H1 (cell line): Measurements from ENCODE around the gene LSM11.

Source experiments
- RFX5 ChIP-seq: IDR thresholded peaks from 2 replicates; pipeline ENCODE4 v1.6.1; 2011; ENCODE audit warnings: low read depth, low read length, improper control_type of control experiment, borderline replicate concordance
- SIN3A ChIP-seq, 2 experiments: IDR thresholded peaks in 1 of 2; conservative IDR thresholded peaks in 1 of 2; 2 replicates each; pipeline ENCODE4 v1.6.1; 2011 to 2012; ENCODE audit warnings: low read length in 2 of 2, improper control_type of control experiment in 1 of 2, low read depth in 1 of 2, mild to moderate bottlenecking in 1 of 2
- SP4 ChIP-seq: IDR thresholded peaks from 2 replicates; pipeline ENCODE4 v1.6.1; 2012; ENCODE audit warnings: low read length, inconsistent platforms
- TF ChIP-seq, protein P1 (sequence below): IDR thresholded peaks from 2 replicates; pipeline ENCODE4 v1.6.1; 2011; ENCODE audit warnings: low read length, improper control_type of control experiment

DNA sequence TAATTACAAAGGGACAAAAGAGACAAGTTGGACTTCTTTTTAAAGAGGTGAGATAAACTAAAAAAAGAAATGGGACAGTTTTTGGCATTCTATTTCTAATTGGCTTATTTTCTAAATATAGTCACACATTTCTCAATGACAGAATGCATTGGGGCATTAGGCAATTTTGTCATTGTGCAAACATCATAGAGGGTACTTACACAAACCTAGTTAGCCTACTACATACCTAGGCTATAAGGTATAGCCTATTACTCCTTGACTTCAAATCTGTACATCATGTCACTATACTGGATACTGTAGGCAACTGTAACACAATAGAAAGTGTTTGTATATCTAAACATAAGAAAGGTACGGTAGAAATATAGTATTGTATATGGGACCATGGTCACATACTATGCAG, 56.1 kb downstream of the LSM11 start:
- TF ChIP-seq, protein P1, sequence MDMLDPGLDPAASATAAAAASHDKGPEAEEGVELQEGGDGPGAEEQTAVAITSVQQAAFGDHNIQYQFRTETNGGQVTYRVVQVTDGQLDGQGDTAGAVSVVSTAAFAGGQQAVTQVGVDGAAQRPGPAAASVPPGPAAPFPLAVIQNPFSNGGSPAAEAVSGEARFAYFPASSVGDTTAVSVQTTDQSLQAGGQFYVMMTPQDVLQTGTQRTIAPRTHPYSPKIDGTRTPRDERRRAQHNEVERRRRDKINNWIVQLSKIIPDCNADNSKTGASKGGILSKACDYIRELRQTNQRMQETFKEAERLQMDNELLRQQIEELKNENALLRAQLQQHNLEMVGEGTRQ, result no peak
- TF ChIP-seq SIN3A (conservative IDR thresholded peaks at IDR 0.05 in 1 of 2, IDR thresholded peaks at IDR 0.05 in 1 of 2; ENCODE audit: low read depth in 1 of 2, low read length in 2 of 2) (no peak), SP4 (no peak), RFX5 (no peak)
